Tibial nerve (tissue), 4 donors: ENCODE measurements around the gene BCAS2. TPM values are rescaled to one million over a fixed set of nuclear protein-coding genes. Genes with fewer than 3 reads are reported as not detected.

Experiments
- DNase-seq, 2 donors: peaks; one replicate each; pipeline ENCODE4 v3.0.0-alpha.2; 2019; ENCODE audit warnings: low spot score in 2 of 2
- H3K27ac ChIP-seq, 4 donors: fragments of 200-600 bp; sonication (generic) in 3 of 4; one replicate each; pipeline ENCODE4 v1.5.1; 2017 to 2019; ENCODE audit warnings: mild to moderate bottlenecking in 1 of 4
- H3K27me3 ChIP-seq, 2 donors: fragments of 200-600 bp; sonication (generic) in 1 of 2; one replicate each; pipeline versions ENCODE4 v1.5.1 to v1.6.0; 2017 to 2019
- H3K36me3 ChIP-seq, 3 donors: fragments of 200-600 bp; sonication (generic); one replicate each; pipeline ENCODE4 v1.5.1; 2018 to 2019
- H3K4me1 ChIP-seq, 4 donors: fragments of 200-600 bp; sonication (generic) in 3 of 4; one replicate each; pipeline ENCODE4 v1.5.1; 2017 to 2019
- H3K4me3 ChIP-seq, 4 donors: fragments of 200-600 bp; sonication (generic) in 3 of 4; one replicate each; pipeline ENCODE4 v1.5.1; 2017 to 2019; ENCODE audit warnings: mild to moderate bottlenecking in 1 of 4, moderate library complexity in 1 of 4
- H3K9me3 ChIP-seq, 4 donors: fragments of 200-600 bp; sonication (generic) in 3 of 4; one replicate each; pipeline ENCODE4 v1.5.1; 2017 to 2019
- EP300 ChIP-seq, 2 donors: sonication (generic); formaldehyde crosslinking; IDR thresholded peaks; one replicate each; pipeline ENCODE4 v1.6.1; 2017; ENCODE audit warnings: antibody characterized with exemption in 2 of 2, mild to moderate bottlenecking in 1 of 2
- POLR2A ChIP-seq, 2 donors: fragments of 450-650 bp; IDR thresholded peaks; one replicate each; pipeline ENCODE4 v1.6.1; 2017; ENCODE audit warnings: antibody characterized with exemption in 2 of 2, mild to moderate bottlenecking in 2 of 2, moderate library complexity in 2 of 2
- WGBS, 2 donors: methylation state at CpG; one replicate each; pipeline ENCODE4 v1.1.5; 2018; 5-methylcytosine and 5-hydroxymethylcytosine counted together
- total RNA-seq, 4 donors: library from RNA; depleted of rRNA; stranded (reverse); fragments of >200 nt; gene quantifications; one replicate each; pipeline ENCODE4 v1.1.0, GENCODE V29; 2016
- TF ChIP-seq, protein P1 (sequence below), 5 experiments: fragments of 200-600 bp in 3 of 5; fragments of 450-650 bp in 2 of 5; sonication (generic) in 3 of 5; IDR thresholded peaks; one replicate each; pipeline ENCODE4 v1.5.1; 2016 to 2019; ENCODE audit warnings: antibody characterized with exemption in 5 of 5, mild to moderate bottlenecking in 3 of 5, moderate library complexity in 2 of 5

BCAS2 gene
- total RNA-seq, 4 donors from 2014 or later: 25.8 to 35.4 (median 28.4) TPM

- H3K4me1 ChIP-seq: no peaks in the 10 kb centered on the region
- H3K27ac ChIP-seq: no peak overlapping the region
- no peak overlapping the region for H3K4me3 ChIP-seq
- H3K27me3 ChIP-seq: no peaks in the 10 kb centered on the region
- TF ChIP-seq POLR2A (IDR thresholded peaks at IDR 0.05) (no peak), EP300 (IDR thresholded peaks at IDR 0.05) (no peak)
- TF ChIP-seq, protein P1, sequence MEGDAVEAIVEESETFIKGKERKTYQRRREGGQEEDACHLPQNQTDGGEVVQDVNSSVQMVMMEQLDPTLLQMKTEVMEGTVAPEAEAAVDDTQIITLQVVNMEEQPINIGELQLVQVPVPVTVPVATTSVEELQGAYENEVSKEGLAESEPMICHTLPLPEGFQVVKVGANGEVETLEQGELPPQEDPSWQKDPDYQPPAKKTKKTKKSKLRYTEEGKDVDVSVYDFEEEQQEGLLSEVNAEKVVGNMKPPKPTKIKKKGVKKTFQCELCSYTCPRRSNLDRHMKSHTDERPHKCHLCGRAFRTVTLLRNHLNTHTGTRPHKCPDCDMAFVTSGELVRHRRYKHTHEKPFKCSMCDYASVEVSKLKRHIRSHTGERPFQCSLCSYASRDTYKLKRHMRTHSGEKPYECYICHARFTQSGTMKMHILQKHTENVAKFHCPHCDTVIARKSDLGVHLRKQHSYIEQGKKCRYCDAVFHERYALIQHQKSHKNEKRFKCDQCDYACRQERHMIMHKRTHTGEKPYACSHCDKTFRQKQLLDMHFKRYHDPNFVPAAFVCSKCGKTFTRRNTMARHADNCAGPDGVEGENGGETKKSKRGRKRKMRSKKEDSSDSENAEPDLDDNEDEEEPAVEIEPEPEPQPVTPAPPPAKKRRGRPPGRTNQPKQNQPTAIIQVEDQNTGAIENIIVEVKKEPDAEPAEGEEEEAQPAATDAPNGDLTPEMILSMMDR (IDR thresholded peaks at IDR 0.05): no peak
- H3K36me3 ChIP-seq: peaks cover 0 to 69% (median 0%) of the 10 kb centered on the region in 3 donors
- no peak for DNase-seq
- no peaks in the 10 kb centered on the region for H3K9me3 ChIP-seq
Observed at GRCh38 chr1:114595602-114596001, 14.2 kb upstream of the BCAS2 start.

DNA sequence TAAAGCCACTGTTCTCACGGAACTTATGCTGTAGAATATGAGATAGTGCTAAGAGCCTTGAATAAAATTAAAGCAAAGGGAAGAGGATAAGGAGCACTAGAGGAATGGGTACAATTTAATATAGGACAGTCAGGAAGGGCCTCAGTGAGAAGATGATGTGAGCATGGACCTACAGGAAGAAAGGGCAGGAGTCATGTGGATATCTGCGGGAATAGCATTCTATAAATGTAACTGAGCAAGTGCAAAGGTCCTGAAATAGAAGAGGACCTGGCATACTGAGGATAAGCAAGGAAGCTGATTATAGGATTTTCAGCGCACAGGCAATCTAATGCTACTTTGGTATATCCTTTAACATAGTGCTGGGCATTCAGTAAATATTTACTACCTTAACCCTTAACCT, 12.6 kb upstream of the BCAS2 start:
- Histone ChIP-seq H3K4me1 (no peaks in the 10 kb centered on the region), H3K9me3 (no peaks in the 10 kb centered on the region), H3K4me3 (no peak overlapping the region), H3K36me3 (peaks cover 0 to 55% (median 0%) of the 10 kb centered on the region in 3 donors), H3K27ac (no peak overlapping the region), H3K27me3 (no peaks in the 10 kb centered on the region)
- no peak for TF ChIP-seq EP300 (IDR thresholded peaks at IDR 0.05)
- TF ChIP-seq, protein P1 (IDR thresholded peaks at IDR 0.05): no peak
- no peak for TF ChIP-seq POLR2A (IDR thresholded peaks at IDR 0.05)
- WGBS, 2 donors: 89 to 92% methylated on average over 3 of the region's 3 CpGs
- DNase-seq: no peak

DNA sequence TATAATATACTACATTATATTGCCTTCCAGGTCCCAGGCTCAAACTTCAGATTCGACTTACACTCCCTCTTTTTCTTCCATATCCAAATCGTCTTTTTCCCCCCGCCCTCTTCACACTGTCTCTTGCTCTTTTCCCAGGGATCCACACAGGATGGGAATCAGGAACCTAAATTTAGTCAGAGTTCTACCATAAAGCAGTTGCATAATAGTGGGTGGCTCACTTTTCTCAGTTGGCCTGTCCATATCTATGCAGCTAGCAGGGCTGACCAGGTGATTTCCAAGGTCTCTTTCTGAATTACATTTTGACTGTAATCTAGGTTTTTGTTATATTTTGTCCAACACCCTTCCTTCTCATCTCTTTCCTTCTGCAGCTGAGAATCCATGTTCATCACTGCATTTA, 7.7 kb upstream of the BCAS2 start:
- no peak for DNase-seq
- H3K4me3 ChIP-seq: no peak overlapping the region
- WGBS, 2 donors: 88 to 90% methylated on average over 3 of the region's 3 CpGs
- H3K36me3 ChIP-seq: peaks cover 0 to 17% (median 0%) of the 10 kb centered on the region in 3 donors
- H3K27me3 ChIP-seq: no peaks in the 10 kb centered on the region
- no peaks in the 10 kb centered on the region for H3K9me3 ChIP-seq
- H3K27ac ChIP-seq: no peak overlapping the region
- TF ChIP-seq EP300 (IDR thresholded peaks at IDR 0.05) (no peak), POLR2A (IDR thresholded peaks at IDR 0.05) (no peak)
- TF ChIP-seq, protein P1 (IDR thresholded peaks at IDR 0.05): no peak
- peaks cover 0 to 8% (median 0%) of the 10 kb centered on the region in 4 donors for H3K4me1 ChIP-seq

GRCh38 chr1:114588196-114588689, 6.8 kb upstream of the BCAS2 start:
- Histone ChIP-seq H3K27me3 (no peaks in the 10 kb centered on the region), H3K27ac (no peak overlapping the region), H3K4me1 (peaks cover 0 to 8% (median 0%) of the 10 kb centered on the region in 4 donors), H3K4me3 (no peak overlapping the region), H3K9me3 (no peaks in the 10 kb centered on the region), H3K36me3 (peaks cover 0 to 9% (median 0%) of the 10 kb centered on the region in 3 donors)
- WGBS, 2 donors: 79 to 83% methylated on average over 2 of the region's 2 CpGs
- TF ChIP-seq POLR2A (IDR thresholded peaks at IDR 0.05): no peak
- TF ChIP-seq EP300 (IDR thresholded peaks at IDR 0.05): no peak
- TF ChIP-seq, protein P1 (IDR thresholded peaks at IDR 0.05): no peak
- no peak for DNase-seq

GRCh38 chr1:114587203-114587991, 6.0 kb upstream of the BCAS2 start:
- Histone ChIP-seq H3K27me3 (no peaks in the 10 kb centered on the region), H3K4me1 (peaks cover 0 to 10% (median under 1%) of the 10 kb centered on the region in 4 donors), H3K4me3 (no peak overlapping the region), H3K36me3 (peaks cover 0 to 2% (median 0%) of the 10 kb centered on the region in 3 donors), H3K27ac (no peak overlapping the region), H3K9me3 (no peaks in the 10 kb centered on the region)
- TF ChIP-seq POLR2A (IDR thresholded peaks at IDR 0.05) (no peak), EP300 (IDR thresholded peaks at IDR 0.05) (no peak)
- TF ChIP-seq, protein P1 (IDR thresholded peaks at IDR 0.05): no peak
- 89 to 91% methylated on average over 16 of the region's 16 CpGs for WGBS, 2 donors
- DNase-seq: no peak
